Cardiac muscle cell (in vitro differentiated cells and primary cell): ENCODE measurements around the gene PNMA6F. TPM values are rescaled to one million over a fixed set of nuclear protein-coding genes. Genes with fewer than 3 reads are reported as not detected.
"Not testable (repeated sequence)": the region's sequence is repeated elsewhere in the genome, so short reads cannot be mapped to it uniquely, and the experiment has no call there.

Experiments
- DNase-seq, 2 donors: peaks; one replicate each; pipeline versions ENCODE4 v3.0.0 to v3.0.0-alpha.2; 2010 to 2017; ENCODE audit warnings: low read depth in 1 of 2, low spot score in 1 of 2
- H3K27ac ChIP-seq: fragments of 200-600 bp; sonication (generic); 2 replicates; pipeline ENCODE4 v1.5.1; 2016
- H3K27me3 ChIP-seq: fragments of 200-600 bp; sonication (generic); 2 replicates; pipeline ENCODE4 v1.6.0; 2016; ENCODE audit warnings: control low read depth
- H3K36me3 ChIP-seq: fragments of 200-600 bp; sonication (generic); 2 replicates; pipeline ENCODE4 v1.5.1; 2016; ENCODE audit warnings: control low read depth
- H3K4me1 ChIP-seq: fragments of 200-600 bp; sonication (generic); 2 replicates; pipeline ENCODE4 v1.8.1; 2017; ENCODE audit warnings: low read depth, mild to moderate bottlenecking, mixed run types
- H3K4me3 ChIP-seq: fragments of 200-600 bp; sonication (generic); 2 replicates; pipeline ENCODE4 v1.5.1; 2016; ENCODE audit warnings: mild to moderate bottlenecking
- H3K9me3 ChIP-seq: fragments of 200-600 bp; sonication (generic); 2 replicates; pipeline ENCODE4 v1.5.1; 2017; ENCODE audit warnings: low read depth, mild to moderate bottlenecking, control low read depth
- polyA plus RNA-seq: library from polyadenylated mRNA; unstranded; fragments of >200 nt; fragmentation: Nextera tagmentation; extraction: Ambion mirVana; gene quantifications from 2 replicates; pipeline ENCODE4 v1.2.1, GENCODE V29; 2016
- total RNA-seq: library from RNA; depleted of rRNA; stranded (reverse); fragments of >200 nt; gene quantifications from 2 replicates; pipeline ENCODE4 v1.2.3, GENCODE V29; 2016
- TF ChIP-seq, protein P1 (sequence below): IDR thresholded peaks from 2 replicates; pipeline ENCODE4 v1.5.1; 2012; ENCODE audit warnings: low read depth, mild to moderate bottlenecking, low read length

The PNMA6F gene
- total and polyA plus RNA-seq, 2 experiments from 2014 or later: not detected

DNA sequence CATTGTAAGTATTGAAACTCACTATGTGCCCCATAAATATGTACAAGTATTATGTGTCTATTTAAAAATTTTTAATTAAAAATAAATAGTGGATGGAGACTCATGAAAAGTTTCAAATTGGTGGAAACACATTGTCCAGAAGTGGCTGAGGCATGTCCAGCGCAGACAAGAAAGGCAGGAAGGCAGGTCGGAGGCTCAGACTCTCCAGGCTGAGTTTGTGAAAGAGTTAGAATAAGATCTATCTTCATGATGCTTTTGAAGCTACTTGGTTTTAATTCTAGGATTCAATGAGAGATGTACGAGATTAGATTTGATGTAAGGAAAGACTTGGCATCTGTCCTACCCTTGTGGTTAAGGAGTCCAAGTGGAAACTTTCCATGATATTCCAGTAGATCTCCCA, 19.8 kb downstream of the PNMA6F start:
- TF ChIP-seq, protein P1, sequence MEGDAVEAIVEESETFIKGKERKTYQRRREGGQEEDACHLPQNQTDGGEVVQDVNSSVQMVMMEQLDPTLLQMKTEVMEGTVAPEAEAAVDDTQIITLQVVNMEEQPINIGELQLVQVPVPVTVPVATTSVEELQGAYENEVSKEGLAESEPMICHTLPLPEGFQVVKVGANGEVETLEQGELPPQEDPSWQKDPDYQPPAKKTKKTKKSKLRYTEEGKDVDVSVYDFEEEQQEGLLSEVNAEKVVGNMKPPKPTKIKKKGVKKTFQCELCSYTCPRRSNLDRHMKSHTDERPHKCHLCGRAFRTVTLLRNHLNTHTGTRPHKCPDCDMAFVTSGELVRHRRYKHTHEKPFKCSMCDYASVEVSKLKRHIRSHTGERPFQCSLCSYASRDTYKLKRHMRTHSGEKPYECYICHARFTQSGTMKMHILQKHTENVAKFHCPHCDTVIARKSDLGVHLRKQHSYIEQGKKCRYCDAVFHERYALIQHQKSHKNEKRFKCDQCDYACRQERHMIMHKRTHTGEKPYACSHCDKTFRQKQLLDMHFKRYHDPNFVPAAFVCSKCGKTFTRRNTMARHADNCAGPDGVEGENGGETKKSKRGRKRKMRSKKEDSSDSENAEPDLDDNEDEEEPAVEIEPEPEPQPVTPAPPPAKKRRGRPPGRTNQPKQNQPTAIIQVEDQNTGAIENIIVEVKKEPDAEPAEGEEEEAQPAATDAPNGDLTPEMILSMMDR: no peak

DNA sequence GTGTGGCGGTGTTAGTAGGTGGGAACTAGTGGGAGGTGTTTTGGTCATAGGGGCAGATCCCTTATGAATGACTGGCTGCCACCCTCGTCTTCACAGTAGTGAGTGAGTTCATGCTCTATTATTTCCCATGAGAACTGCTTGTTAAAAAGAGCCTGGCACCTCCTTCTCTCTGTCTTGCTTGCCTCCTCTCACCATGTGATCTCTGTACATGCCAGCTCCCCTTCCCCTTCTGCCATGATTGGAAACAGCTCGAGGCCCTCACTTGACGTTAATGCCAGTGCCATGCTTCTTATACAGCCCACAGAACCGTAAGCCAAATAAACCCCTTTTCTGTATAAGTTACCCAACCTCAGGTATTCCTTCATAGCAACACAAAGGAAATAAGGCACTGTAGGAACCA, 21.7 kb downstream of the PNMA6F start:
- H3K9me3 ChIP-seq: no peaks in the 10 kb centered on the region

More for the DNA sequence above, 19.8 kb downstream of the PNMA6F start:
- no peak overlapping the region for H3K27ac ChIP-seq
- H3K27me3 ChIP-seq: no peaks in the 10 kb centered on the region
- no peak overlapping the region for H3K4me3 ChIP-seq
- H3K36me3 ChIP-seq: no peaks in the 10 kb centered on the region
- DNase-seq: no peak
- no peaks in the 10 kb centered on the region for H3K9me3 ChIP-seq
- no peaks in the 10 kb centered on the region for H3K4me1 ChIP-seq

DNA sequence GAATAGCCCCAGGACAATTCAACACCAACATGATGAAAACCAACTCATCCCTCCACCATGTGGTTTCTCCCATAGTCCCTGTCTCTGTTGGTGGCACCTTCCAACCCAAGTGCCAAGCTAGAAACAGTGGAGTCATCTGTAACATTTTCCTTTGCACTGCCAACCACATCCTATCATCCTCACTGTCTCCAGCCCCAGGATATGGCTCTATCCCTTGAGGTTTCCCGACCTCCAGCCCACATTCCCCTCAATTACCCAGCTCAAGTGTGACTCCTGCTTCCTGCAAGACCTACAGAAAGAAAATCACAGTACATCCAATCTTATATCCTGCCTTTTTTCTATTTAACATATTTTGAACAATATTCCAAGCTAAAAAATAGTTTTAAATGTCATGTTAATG, 24.2 kb downstream of the PNMA6F start:
- TF ChIP-seq, protein P1: no peak
- Histone ChIP-seq H3K4me1 (no peaks in the 10 kb centered on the region), H3K27ac (no peak overlapping the region), H3K4me3 (no peak overlapping the region), H3K27me3 (no peaks in the 10 kb centered on the region), H3K36me3 (no peaks in the 10 kb centered on the region), H3K9me3 (no peaks in the 10 kb centered on the region)
- DNase-seq: no peak

More for the DNA sequence above, 21.7 kb downstream of the PNMA6F start:
- Histone ChIP-seq H3K36me3 (no peaks in the 10 kb centered on the region), H3K27me3 (no peaks in the 10 kb centered on the region), H3K27ac (no peak overlapping the region), H3K4me1 (no peaks in the 10 kb centered on the region), H3K4me3 (no peak overlapping the region)
- no peak for DNase-seq
- TF ChIP-seq, protein P1: no peak

DNA sequence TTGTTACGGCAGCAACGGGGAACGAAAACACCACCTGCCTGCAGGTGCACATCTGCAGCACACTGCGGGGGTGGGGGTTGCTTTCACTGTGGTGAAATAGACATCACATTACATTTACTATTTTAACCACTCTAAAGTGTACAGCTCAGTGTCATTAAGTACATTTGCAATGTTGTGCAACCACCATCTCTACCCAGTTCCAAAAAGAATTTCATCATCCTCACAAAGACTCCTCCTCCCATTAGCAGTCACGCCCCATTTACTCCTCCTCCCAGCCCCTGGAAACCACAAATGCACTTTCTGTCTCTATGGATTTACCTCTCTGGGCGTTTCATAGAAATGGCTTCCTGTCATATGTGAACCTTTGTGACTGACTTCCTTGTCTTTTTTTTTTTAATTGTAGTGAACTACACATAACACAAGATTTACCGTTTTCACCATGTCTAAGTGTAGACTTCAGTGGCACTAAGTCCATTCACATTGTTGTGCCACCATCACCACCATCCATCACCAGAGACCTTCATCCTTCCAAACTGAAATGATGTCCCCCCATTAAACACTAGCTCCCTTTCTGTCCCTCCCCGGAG, 28.0 kb downstream of the PNMA6F start:
- not testable (repeated sequence) for H3K4me3 ChIP-seq, H3K4me1 ChIP-seq, H3K27me3 ChIP-seq, H3K9me3 ChIP-seq, H3K36me3 ChIP-seq, H3K27ac ChIP-seq, DNase-seq

DNA sequence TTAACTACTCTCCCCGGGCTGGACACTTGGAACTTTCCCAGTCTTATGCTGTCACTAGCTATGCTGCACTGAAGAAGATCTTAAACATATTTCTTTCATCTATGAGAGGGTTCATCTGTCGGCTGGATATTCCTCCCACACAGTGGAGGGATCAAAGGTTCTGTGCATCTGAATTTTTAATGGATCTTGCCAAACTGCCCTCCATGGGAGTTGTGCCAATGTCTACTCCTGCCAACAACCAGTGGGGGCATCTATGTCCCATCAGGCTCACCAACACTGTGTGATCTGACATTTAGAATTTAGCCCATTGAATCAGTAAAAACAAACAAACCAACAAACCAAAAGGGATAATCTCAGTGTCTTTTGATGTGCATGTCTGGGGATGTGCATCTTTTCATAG, 32.8 kb downstream of the PNMA6F start:
- H3K36me3 ChIP-seq, H3K27ac ChIP-seq, H3K4me3 ChIP-seq, H3K9me3 ChIP-seq, H3K4me1 ChIP-seq, DNase-seq, H3K27me3 ChIP-seq: not testable (repeated sequence)

DNA sequence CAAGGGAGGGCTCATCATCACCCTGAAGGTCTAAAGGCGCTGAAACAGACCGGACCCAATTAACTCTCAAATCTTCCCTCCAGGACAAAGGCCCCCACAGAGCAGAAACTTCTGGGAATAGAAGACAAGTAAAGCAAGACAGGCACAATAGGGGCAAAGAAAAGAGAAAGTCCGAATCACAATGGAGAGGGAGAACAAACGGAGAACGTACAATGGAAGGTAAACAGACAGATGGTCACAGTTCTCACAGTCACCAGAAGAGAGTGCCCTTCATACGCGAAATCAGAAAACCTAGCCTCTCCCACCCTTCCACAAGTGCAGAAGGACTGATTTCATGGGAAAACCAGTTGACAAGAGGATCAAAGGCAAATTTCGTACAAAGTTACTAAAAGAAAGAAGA, 35.9 kb downstream of the PNMA6F start:
- not testable (repeated sequence) for H3K36me3 ChIP-seq, DNase-seq, H3K4me3 ChIP-seq, H3K4me1 ChIP-seq, H3K27me3 ChIP-seq, H3K27ac ChIP-seq, H3K9me3 ChIP-seq

DNA sequence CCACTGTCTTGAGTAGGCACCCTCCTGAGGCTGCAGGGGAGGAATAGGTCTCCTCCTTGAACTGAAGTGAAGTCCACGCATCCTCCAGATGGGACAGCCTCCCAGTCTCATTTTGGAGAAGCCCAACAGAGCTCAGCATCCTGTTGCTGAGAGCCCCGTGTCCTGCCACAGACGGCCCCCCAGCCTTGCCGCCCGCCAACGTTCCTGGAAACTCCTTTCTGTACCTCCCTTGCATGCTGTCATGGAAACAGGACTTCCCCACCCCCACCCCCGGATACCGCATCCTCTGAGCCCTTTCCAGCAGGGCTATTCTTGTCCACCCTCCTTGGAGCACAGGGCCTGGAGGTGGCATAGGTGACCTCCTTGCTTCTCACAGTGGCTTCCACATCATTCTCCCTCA, 37.6 kb downstream of the PNMA6F start:
- H3K4me1 ChIP-seq, H3K36me3 ChIP-seq, H3K27me3 ChIP-seq, H3K27ac ChIP-seq, H3K9me3 ChIP-seq, H3K4me3 ChIP-seq, DNase-seq: not testable (repeated sequence)

DNA sequence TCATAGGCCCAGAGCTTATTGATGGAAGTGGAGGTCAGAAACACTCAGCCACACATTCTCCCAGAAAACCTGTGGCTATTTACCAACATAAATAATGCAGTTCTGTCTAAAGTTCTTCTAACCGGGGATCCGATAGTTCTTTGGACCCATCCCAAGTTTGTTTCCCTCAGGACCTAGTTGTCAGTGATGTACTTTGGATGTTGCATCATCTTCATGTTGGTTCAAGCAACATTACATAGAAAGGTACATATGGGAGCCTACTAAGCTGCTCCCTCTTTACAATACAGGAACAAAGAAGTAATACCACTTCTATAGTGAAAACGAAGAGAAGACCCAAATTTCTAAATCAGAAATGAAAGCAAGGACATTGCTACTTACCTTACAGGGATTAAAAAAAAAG, 39.8 kb downstream of the PNMA6F start:
- DNase-seq, H3K27ac ChIP-seq, H3K4me3 ChIP-seq, H3K36me3 ChIP-seq, H3K9me3 ChIP-seq, H3K27me3 ChIP-seq, H3K4me1 ChIP-seq: not testable (repeated sequence)

DNA sequence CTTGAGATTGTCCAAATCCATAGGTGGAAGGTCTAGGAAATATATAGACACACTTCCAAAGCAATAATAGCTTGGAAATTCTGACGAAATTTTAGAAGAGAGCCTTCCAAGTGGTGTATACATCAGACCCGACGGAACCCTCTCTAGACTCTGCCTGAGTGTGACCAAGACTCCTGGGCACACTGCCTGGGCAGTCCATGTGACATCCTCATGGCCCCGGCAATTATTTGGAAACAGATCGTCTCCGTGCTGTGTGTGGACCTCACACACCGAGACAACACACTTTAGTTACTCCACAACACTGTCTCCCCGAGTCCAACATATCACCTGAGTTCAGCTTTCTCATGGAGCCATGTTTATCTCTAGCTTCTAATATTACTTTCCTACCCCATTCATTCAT, 42.3 kb downstream of the PNMA6F start:
- H3K36me3 ChIP-seq, H3K27ac ChIP-seq, H3K4me1 ChIP-seq, H3K27me3 ChIP-seq, H3K9me3 ChIP-seq, H3K4me3 ChIP-seq, DNase-seq: not testable (repeated sequence)

DNA sequence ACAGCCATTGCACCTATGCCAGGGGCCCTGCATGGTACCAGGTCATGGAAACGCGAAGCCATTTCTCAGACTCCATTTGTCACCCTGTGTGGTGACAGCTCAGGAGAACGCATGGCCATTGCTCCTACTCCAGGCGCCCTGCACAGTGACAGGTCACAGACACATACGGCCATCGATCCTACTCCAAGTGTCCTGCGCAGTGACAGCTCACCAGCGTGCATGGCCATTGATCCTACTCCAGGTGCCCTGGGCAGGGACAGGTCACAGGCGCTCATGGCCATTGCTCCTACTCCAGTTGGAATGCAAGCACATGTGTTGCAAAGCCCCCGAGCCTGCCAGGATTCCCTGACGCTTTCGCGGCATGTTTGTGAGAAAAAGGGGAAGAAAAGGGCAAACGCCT, 45.5 kb downstream of the PNMA6F start:
- H3K36me3 ChIP-seq, DNase-seq, H3K27me3 ChIP-seq, H3K4me3 ChIP-seq, H3K4me1 ChIP-seq, H3K27ac ChIP-seq, H3K9me3 ChIP-seq: not testable (repeated sequence)

DNA sequence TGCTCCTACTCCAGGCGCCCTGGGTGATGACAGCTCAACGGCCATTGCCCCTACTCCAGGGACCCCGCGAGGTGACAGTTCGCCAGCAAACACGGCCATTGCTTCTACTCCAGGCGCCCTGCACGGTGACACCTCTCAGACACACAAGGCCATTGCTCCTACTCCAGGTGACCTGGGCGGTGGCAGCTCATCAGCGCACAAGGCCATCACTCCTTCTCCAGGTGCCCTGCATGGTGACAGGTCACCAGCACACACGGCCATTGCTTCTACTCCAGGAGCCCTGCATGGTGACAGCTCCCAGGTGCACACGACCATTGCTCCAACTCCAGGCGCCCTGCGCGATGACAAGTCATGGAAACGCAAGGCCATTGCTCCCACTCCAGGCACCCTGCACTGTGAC, 46.1 kb downstream of the PNMA6F start:
- H3K4me3 ChIP-seq, H3K27me3 ChIP-seq, H3K27ac ChIP-seq, H3K36me3 ChIP-seq, H3K4me1 ChIP-seq, DNase-seq, H3K9me3 ChIP-seq: not testable (repeated sequence)

DNA sequence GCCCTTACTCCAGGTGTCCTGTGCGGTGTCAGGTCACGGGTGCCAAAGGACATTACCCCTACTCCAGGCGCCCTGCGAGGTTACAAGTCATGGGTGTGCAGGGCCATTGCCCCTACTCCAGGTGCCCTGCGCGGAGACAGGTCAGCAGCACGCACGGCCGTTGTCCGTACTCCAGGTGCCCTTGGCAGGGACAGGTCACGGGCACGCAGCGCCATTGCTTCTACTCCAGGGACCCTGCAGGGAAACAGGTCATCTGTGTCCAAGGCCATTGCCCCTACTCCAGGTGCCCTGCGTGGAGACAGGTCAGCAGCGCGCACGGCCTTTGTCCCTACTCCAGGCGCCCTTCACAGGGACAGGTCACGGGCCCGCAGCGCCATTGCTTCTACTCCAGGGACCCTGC, 49.0 kb downstream of the PNMA6F start:
- H3K4me3 ChIP-seq, H3K9me3 ChIP-seq, H3K4me1 ChIP-seq, H3K36me3 ChIP-seq, DNase-seq, H3K27ac ChIP-seq, H3K27me3 ChIP-seq: not testable (repeated sequence)
